HCT116 (cell line): ENCODE data around the gene TAPT1. TPM values are rescaled to one million over a fixed set of nuclear protein-coding genes. Genes with fewer than 3 reads are reported as not detected.

Experiments
- ATAC-seq: fragments of 200-7000 bp; cut with Tn5 transposase; 2 replicates; pipeline ENCODE4 v1.9.1; 2020; ENCODE audit warnings: mild to moderate bottlenecking, moderate library complexity
- BruUV-seq: library from RNA; stranded (reverse); fragments of 400-500 nt; replicated peaks from 2 replicates; lab custom pipeline; 2021; lab: Mats Ljungman, UMichigan
- CTCF ChIA-PET: fragments of 300-600 bp; sonication (Branson Sonifier 250); formaldehyde crosslinking; loops from one replicate; lab custom pipeline; 2021; ENCODE audit warnings: antibody characterized with exemption; lab: Charles Lee
- POLR2A ChIA-PET: fragments of 300-600, 350-600 bp; sonication (Branson Sonifier 250); formaldehyde crosslinking; loops from one replicate; lab custom pipeline; 2021; ENCODE audit warnings: antibody characterized with exemption; lab: Charles Lee
- RAD21 ChIA-PET, 2 experiments: fragments of 300-600 bp; sonication (Branson Sonifier 250); formaldehyde crosslinking; loops; one replicate each; lab custom pipeline; 2023; ENCODE audit warnings: low total read pairs in 2 of 2; ENCODE audit not compliant: uncharacterized antibody in 2 of 2, unreplicated experiment in 2 of 2, low non-redundant PET in 1 of 2; lab: Charles Lee
- DNase-seq: peaks from one replicate; pipeline ENCODE4 v3.0.0-alpha.2; 2010; ENCODE audit warnings: low read depth, low spot score
- H2AFZ ChIP-seq: fragments of 200-600 bp; shearing (Covaris generic), sonication (generic); 2 replicates; pipeline ENCODE4 v1.6.1; 2017; ENCODE audit warnings: low read depth, mixed run types, mixed read lengths, antibody characterized with exemption, low read length; ENCODE audit not compliant: poor library complexity, severe bottlenecking
- H3K27ac ChIP-seq: 2 replicates; pipeline ENCODE4 v1.5.1; 2012; ENCODE audit warnings: low read depth, low read length
- H3K27me3 ChIP-seq: fragments of 200-600 bp; sonication (generic); 2 replicates; pipeline ENCODE4 v1.6.1; 2016; ENCODE audit warnings: mixed run types, low read length, mixed read lengths; ENCODE audit not compliant: insufficient read depth
- H3K36me3 ChIP-seq, 2 experiments: fragments of 200-500 bp in 1 of 2; fragments of 200-600 bp in 1 of 2; sonication (Bioruptor generic) in 1 of 2; sonication (generic) in 1 of 2; 2 replicates each; pipeline versions ENCODE4 v1.5.1 to v1.6.1; 2014 to 2016; ENCODE audit warnings: low read length in 2 of 2, inconsistent platforms in 1 of 2, mixed read lengths in 1 of 2, mixed run types in 1 of 2; ENCODE audit not compliant: insufficient read depth in 2 of 2, control insufficient read depth in 1 of 2
- H3K4me1 ChIP-seq, 2 experiments: fragments of 200-600 bp in 1 of 2; sonication (generic) in 1 of 2; 2 replicates each; pipeline versions ENCODE4 v1.5.1 to v1.6.1; 2012 to 2017; ENCODE audit warnings: low read length in 2 of 2, inconsistent platforms in 1 of 2, mild to moderate bottlenecking in 1 of 2, mixed read lengths in 1 of 2, mixed run types in 1 of 2, moderate library complexity in 1 of 2; ENCODE audit not compliant: insufficient read depth in 2 of 2, control insufficient read depth in 1 of 2
- H3K4me2 ChIP-seq: fragments of 200-600 bp; sonication (generic); 2 replicates; pipeline ENCODE4 v1.6.1; 2017; ENCODE audit warnings: mixed run types, low read length, mixed read lengths
- H3K4me3 ChIP-seq, 2 experiments: fragments of 200-600 bp in 1 of 2; sonication (generic) in 1 of 2; replicated peaks in 1 of 2; 2 replicates each; pipeline ENCODE4 v1.5.1; 2011 to 2016; ENCODE audit warnings: low read length in 2 of 2, control low read depth in 1 of 2, low read depth in 1 of 2, mild to moderate bottlenecking in 1 of 2, mixed read lengths in 1 of 2, mixed run types in 1 of 2
- H3K79me2 ChIP-seq: fragments of 200-600 bp; sonication (generic); 2 replicates; pipeline ENCODE4 v1.6.1; 2017; ENCODE audit warnings: mild to moderate bottlenecking, mixed run types, low read length, moderate library complexity, mixed read lengths; ENCODE audit not compliant: insufficient read depth
- H3K9ac ChIP-seq: fragments of 200-600 bp; sonication (generic); 2 replicates; pipeline ENCODE4 v1.6.1; 2016; ENCODE audit warnings: low read length, mixed read lengths
- H3K9me2 ChIP-seq: fragments of 200-600 bp; sonication (generic), shearing (Covaris generic); 2 replicates; pipeline ENCODE4 v1.6.1; 2017; ENCODE audit warnings: mixed run types, mild to moderate bottlenecking, moderate library complexity; ENCODE audit not compliant: insufficient read depth
- H3K9me3 ChIP-seq, 2 experiments: fragments of 200-500 bp in 1 of 2; fragments of 200-600 bp in 1 of 2; sonication (Bioruptor generic) in 1 of 2; sonication (generic) in 1 of 2; 2 replicates each; pipeline ENCODE4 v1.6.1; 2014 to 2017; ENCODE audit warnings: low read length in 2 of 2, mixed read lengths in 2 of 2, inconsistent platforms in 1 of 2, low read depth in 1 of 2, mild to moderate bottlenecking in 1 of 2, mixed run types in 1 of 2, moderate library complexity in 1 of 2; ENCODE audit not compliant: control insufficient read depth in 1 of 2, insufficient read depth in 1 of 2
- H4K20me1 ChIP-seq: fragments of 200-600 bp; sonication (generic), shearing (Covaris generic); 2 replicates; pipeline ENCODE4 v1.6.1; 2017; ENCODE audit warnings: mixed run types, mild to moderate bottlenecking, moderate library complexity; ENCODE audit not compliant: insufficient read depth
- ATF3 ChIP-seq: IDR thresholded peaks from 2 replicates; pipeline ENCODE4 v1.6.1; 2012
- CEBPB ChIP-seq: IDR thresholded peaks from 2 replicates; pipeline ENCODE4 v1.6.1; 2012; ENCODE audit warnings: low read depth
- ELF1 ChIP-seq: IDR thresholded peaks from 2 replicates; pipeline ENCODE4 v1.6.1; 2012; ENCODE audit warnings: low read depth, borderline replicate concordance
- EZH2 ChIP-seq: fragments of 200-600 bp; sonication (generic); IDR thresholded peaks from 2 replicates; pipeline ENCODE4 v1.6.1; 2017; ENCODE audit warnings: antibody characterized with exemption, mixed run types
- EZH2phosphoT487 ChIP-seq: fragments of 200-600 bp; IDR thresholded peaks from 2 replicates; pipeline ENCODE4 v1.6.1; 2018; ENCODE audit warnings: antibody characterized with exemption, borderline replicate concordance
- FOSL1 ChIP-seq: IDR thresholded peaks from 2 replicates; pipeline ENCODE4 v1.6.1; 2012; ENCODE audit warnings: low read depth
- JUND ChIP-seq: IDR thresholded peaks from 2 replicates; pipeline ENCODE4 v1.6.1; 2012
- MAX ChIP-seq: IDR thresholded peaks from 2 replicates; pipeline ENCODE4 v1.6.1; 2012
- POLR2A ChIP-seq: IDR thresholded peaks from 2 replicates; pipeline ENCODE4 v1.7.0; 2011; ENCODE audit warnings: borderline replicate concordance; ENCODE audit not compliant: insufficient read depth, insufficient read length; ENCODE audit errors: extremely low read depth
- RAD21 ChIP-seq: IDR thresholded peaks from 2 replicates; pipeline ENCODE4 v1.6.1; 2012; ENCODE audit warnings: low read depth, mild to moderate bottlenecking
- REST ChIP-seq: IDR thresholded peaks from 2 replicates; pipeline ENCODE4 v1.6.1; 2012; ENCODE audit warnings: low read depth
- SIN3A ChIP-seq: IDR thresholded peaks from 2 replicates; pipeline ENCODE4 v1.6.1; 2012; ENCODE audit warnings: low read depth
- SP1 ChIP-seq: IDR thresholded peaks from 2 replicates; pipeline ENCODE4 v1.6.1; 2012; ENCODE audit warnings: low read depth
- TCF7L2 ChIP-seq: IDR thresholded peaks from 2 replicates; pipeline ENCODE4 v1.7.0; 2011; ENCODE audit warnings: borderline replicate concordance, inconsistent platforms; ENCODE audit not compliant: insufficient read depth, insufficient read length; ENCODE audit errors: extremely low read depth
- YY1 ChIP-seq: IDR thresholded peaks from 2 replicates; pipeline ENCODE4 v1.6.1; 2011; ENCODE audit warnings: low read length, low read depth, moderate library complexity, mild to moderate bottlenecking; ENCODE audit not compliant: insufficient replicate concordance; ENCODE audit errors: extremely low read depth
- ZBTB33 ChIP-seq: IDR thresholded peaks from 2 replicates; pipeline ENCODE4 v1.6.1; 2011; ENCODE audit warnings: mild to moderate bottlenecking, low read length, moderate library complexity; ENCODE audit not compliant: insufficient replicate concordance; ENCODE audit errors: extremely low read depth
- ZNF274 ChIP-seq: fragments of 200-500 bp; sonication (Bioruptor generic); IDR thresholded peaks from 2 replicates; pipeline ENCODE4 v1.6.1; 2014; ENCODE audit warnings: mild to moderate bottlenecking, low read depth, low read length, inconsistent platforms
- intact Hi-C: fragments of 100-400 bp; cut with micrococcal nuclease; formaldehyde crosslinking; loops from 2 replicates; pipeline ENCODE4 v1.10.0; 2022
- total RNA-seq: library from RNA; stranded (reverse); gene quantifications from one replicate; pipeline ENCODE4 v1.2.1, GENCODE V29; 2021; ENCODE audit not compliant: unreplicated experiment

TAPT1 gene
- total RNA-seq, 1 experiment from 2014 or later, result 11.7 TPM

- Histone ChIP-seq H3K4me3 (no peak overlapping the region), H3K79me2 (no peaks in the 10 kb centered on the region), H3K27ac (no peak overlapping the region), H3K9ac (no peak overlapping the region), H3K9me3 (no peaks in the 10 kb centered on the region), H3K27me3 (peaks cover 11% of the 10 kb centered on the region; the same call in 1 of the 2 replicates), H2AFZ (no peak overlapping the region), H3K9me2 (no peaks in the 10 kb centered on the region), H4K20me1 (no peaks in the 10 kb centered on the region)
- BruUV-seq, result no TSS peak
- intact Hi-C loops, result no loop called here
- no peak for DNase-seq
- ChIA-PET RAD21 (no interaction called here), CTCF (no interaction called here)
- TF ChIP-seq MAX, result no peak
- TF ChIP-seq ZBTB33, result no peak
- no peak for TF ChIP-seq POLR2A
- TF ChIP-seq TCF7L2, result no peak
- TF ChIP-seq SIN3A, result no peak
- no peak for TF ChIP-seq CEBPB
- no peak for TF ChIP-seq FOSL1
- TF ChIP-seq RAD21, result no peak
- TF ChIP-seq ZNF274, result no peak
- TF ChIP-seq, all 23 proteins: peak for 0
- Histone ChIP-seq H3K4me2 (no peak overlapping the region), H3K4me1 (no peaks in the 10 kb centered on the region), H3K36me3 (no peaks in the 10 kb centered on the region)
- POLR2A ChIA-PET, result no interaction called here
- ATAC-seq, result no peak
These were observed 110.3 kb downstream of the TAPT1 start for GRCh38 chr4:16116019-16116418.

- ATAC-seq (no peak), DNase-seq (no peak)
- no peaks in the 10 kb centered on the region for H3K9me2 ChIP-seq
- CTCF ChIA-PET, result no interaction called here
- no peaks in the 10 kb centered on the region for H3K4me1 ChIP-seq
- no peaks in the 10 kb centered on the region for H4K20me1 ChIP-seq
- no peak overlapping the region for H3K4me2 ChIP-seq
- H3K27me3 ChIP-seq, result peaks cover 11% of the 10 kb centered on the region; the same call in 1 of the 2 replicates
- POLR2A ChIA-PET, result no interaction called here
- no peaks in the 10 kb centered on the region for H3K36me3 ChIP-seq
- no TSS peak for BruUV-seq
- H3K27ac ChIP-seq, result no peak overlapping the region
- no peaks in the 10 kb centered on the region for H3K9me3 ChIP-seq
- intact Hi-C loops, result no loop called here
- H3K79me2 ChIP-seq, result no peaks in the 10 kb centered on the region
- no peak overlapping the region for H3K9ac ChIP-seq
- RAD21 ChIA-PET, result no interaction called here
- no peak overlapping the region for H3K4me3 ChIP-seq
- no peak overlapping the region for H2AFZ ChIP-seq
- TF ChIP-seq RAD21 (no peak), YY1 (no peak), JUND (no peak), ATF3 (no peak), ELF1 (no peak), ZNF274 (no peak), EZH2phosphoT487 (no peak), EZH2 (no peak), REST (no peak), SP1 (no peak)
These were observed 111.7 kb downstream of the TAPT1 start for GRCh38 chr4:16114546-16114945.
